Measurements from ENCODE around the gene NOXO1.

Gene NOXO1

GRCh38 chr16:1981398-1981836, at the start of gene NOXO1:
TSS of gene NOXO1 (minus strand) at chr16:1981469. CDS start at chr16:1981179, 290 bp downstream.
- DNase-seq (ENCODE audit: extremely low read depth, low read depth), result no peak
- TF ChIP-seq CTCF (IDR thresholded peaks at IDR 0.05; ENCODE audit: low read depth, low read length), result no peak

- TF ChIP-seq CTCF (IDR thresholded peaks at IDR 0.05; ENCODE audit: low read depth, low read length), result no peak
- DNase-seq (ENCODE audit: extremely low read depth, low read depth), result no peak
Measured at GRCh38 chr16:2030036-2030435, 48.8 kb upstream of the NOXO1 start.

DNA sequence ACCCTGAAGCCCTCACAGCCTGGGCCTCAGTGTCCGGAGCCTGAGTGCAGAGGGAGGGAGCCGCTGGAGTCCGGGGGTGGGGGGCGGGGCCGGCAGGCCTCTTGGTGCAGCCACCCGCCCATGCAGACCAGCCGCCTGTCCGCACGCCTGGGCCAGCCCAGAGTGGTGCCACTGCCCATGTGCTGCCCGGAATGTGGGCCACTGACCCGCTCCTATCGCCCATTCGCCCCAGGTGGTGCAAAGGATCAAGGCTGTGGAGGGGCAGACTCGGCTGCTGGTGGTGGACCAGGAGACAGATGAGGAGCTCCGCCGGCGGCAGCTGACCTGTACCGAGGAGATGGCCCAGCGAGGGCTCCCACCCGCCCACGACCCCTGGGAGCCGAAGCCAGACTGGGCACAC, 48.1 kb upstream of the NOXO1 start:
- no peak for TF ChIP-seq CTCF (IDR thresholded peaks at IDR 0.05; ENCODE audit: low read depth, low read length)
- no peak for DNase-seq (ENCODE audit: extremely low read depth, low read depth)

DNA sequence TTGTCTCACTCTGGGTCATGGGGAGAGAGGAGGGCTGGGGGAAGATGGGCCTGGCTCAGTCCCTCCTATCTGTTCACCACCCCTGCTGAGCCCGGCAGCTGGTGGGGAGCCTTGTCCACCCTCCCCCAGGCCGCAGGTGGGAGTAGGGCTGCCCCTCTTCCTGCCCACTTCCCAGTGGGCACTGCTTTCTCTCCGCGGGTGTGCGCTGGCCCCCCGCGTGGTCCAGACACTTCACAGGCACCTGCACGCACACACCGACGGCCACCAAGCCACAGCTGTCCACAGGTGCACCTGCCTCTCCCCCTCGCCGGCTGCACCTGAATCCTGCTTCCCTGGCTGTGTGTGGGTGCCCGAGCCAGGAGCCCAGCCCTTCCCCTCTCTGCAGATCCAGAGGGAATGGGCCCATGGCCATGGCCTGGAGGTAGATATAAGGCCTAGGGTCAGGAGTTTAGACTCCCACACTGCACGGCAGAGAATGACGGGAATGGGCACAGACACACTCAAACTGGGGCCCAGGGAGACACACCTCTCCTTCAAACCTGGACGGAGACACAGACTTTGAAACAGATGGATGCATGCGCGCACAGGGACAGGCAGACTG, 47.5 kb upstream of the NOXO1 start:
- DNase-seq (ENCODE audit: extremely low read depth, low read depth), result no peak
- no peak for TF ChIP-seq CTCF (IDR thresholded peaks at IDR 0.05; ENCODE audit: low read depth, low read length)

DNA sequence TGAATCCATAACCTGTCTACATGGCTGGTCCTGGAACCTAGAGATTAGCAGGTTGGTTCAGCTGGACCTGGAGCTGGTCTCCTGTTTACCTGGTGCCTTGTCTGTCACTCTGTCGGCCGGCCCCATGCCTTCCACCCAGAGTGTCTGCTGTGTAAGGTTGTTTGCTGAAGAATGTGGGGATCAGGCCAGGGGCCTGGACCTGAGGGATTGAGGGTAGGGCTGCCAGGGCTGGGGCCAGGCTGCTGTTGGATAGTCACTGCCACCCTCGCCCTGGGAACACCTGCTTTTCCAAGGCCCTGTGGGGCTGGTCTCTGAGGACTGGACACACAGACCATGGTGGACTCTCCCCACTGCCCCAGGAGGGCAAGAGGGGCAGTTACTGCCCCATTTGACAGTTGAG, 46.9 kb upstream of the NOXO1 start:
- DNase-seq (ENCODE audit: extremely low read depth, low read depth), result no peak

GRCh38 chr16:2027024-2028010, 46.0 kb upstream of the NOXO1 start:
- TF ChIP-seq CTCF (IDR thresholded peaks at IDR 0.05; ENCODE audit: low read depth, low read length), result no peak; the same call in 1 of the 2 replicates
- no peak for DNase-seq (ENCODE audit: extremely low read depth, low read depth)

More for the DNA sequence above, 46.9 kb upstream of the NOXO1 start:
- TF ChIP-seq CTCF (IDR thresholded peaks at IDR 0.05; ENCODE audit: low read depth, low read length), result no peak

- no peak for DNase-seq (ENCODE audit: extremely low read depth, low read depth)
- TF ChIP-seq CTCF (IDR thresholded peaks at IDR 0.05; ENCODE audit: low read depth, low read length), result no peak
Measured at GRCh38 chr16:2026461-2027023, 45.3 kb upstream of the NOXO1 start, which contains the start of gene NHERF2. TSS of gene NHERF2 (plus strand) at chr16:2026902. CDS start at chr16:2027006, 104 bp downstream.
